HepG2 (cell line): ENCODE data around the gene ALG5. TPM values are rescaled to one million over a fixed set of nuclear protein-coding genes. Genes with fewer than 3 reads are reported as not detected.
A peak's percentile ranks its signal among the peaks of the same experiment; 100 is the strongest.

Experiments
- ATF6 ChIP-seq: sonication (generic); formaldehyde crosslinking; conservative IDR thresholded peaks from 2 replicates; pipeline ENCODE4 v1.4.0; 2020; ENCODE audit warnings: missing genetic modification reagents
- DRAP1 ChIP-seq: IDR thresholded peaks from 2 replicates; pipeline ENCODE4 v1.6.1; 2016; ENCODE audit warnings: missing genetic modification reagents, missing compliant biosample characterization
- GPBP1L1 ChIP-seq: sonication (generic); formaldehyde crosslinking; IDR thresholded peaks from 2 replicates; pipeline ENCODE4 v1.5.0; 2020; ENCODE audit warnings: mild to moderate bottlenecking, missing genetic modification reagents
- HDAC2 ChIP-seq: sonication (generic); formaldehyde crosslinking; IDR thresholded peaks from 2 replicates; pipeline ENCODE4 v1.4.0; 2020; ENCODE audit warnings: missing genetic modification reagents
- HOMEZ ChIP-seq: IDR thresholded peaks from 2 replicates; pipeline ENCODE4 v1.6.1; 2016; ENCODE audit warnings: low read depth
- KDM3A ChIP-seq: IDR thresholded peaks from 2 replicates; pipeline ENCODE4 v1.6.1; 2018; ENCODE audit warnings: low read depth, missing compliant biosample characterization
- MATR3 ChIP-seq: sonication (generic); formaldehyde crosslinking; IDR thresholded peaks from 2 replicates; pipeline ENCODE4 v1.4.0; 2020; ENCODE audit warnings: missing genetic modification reagents
- MLX ChIP-seq: IDR thresholded peaks from 2 replicates; pipeline ENCODE4 v1.6.1; 2016
- MTERF4 ChIP-seq: sonication (generic); formaldehyde crosslinking; IDR thresholded peaks from 2 replicates; pipeline ENCODE4 v1.8.0; 2023; ENCODE audit warnings: mild to moderate bottlenecking, missing genetic modification reagents
- NBN ChIP-seq: fragments of 450-650 bp; conservative IDR thresholded peaks from 2 replicates; pipeline ENCODE4 v1.6.1; 2017
- NFATC3 ChIP-seq: sonication (generic); formaldehyde crosslinking; IDR thresholded peaks from 2 replicates; pipeline ENCODE4 v1.5.1; 2020; ENCODE audit warnings: mild to moderate bottlenecking, missing genetic modification reagents
- RELA ChIP-seq: sonication (generic); formaldehyde crosslinking; IDR thresholded peaks from 2 replicates; pipeline ENCODE4 v1.4.0; 2020; ENCODE audit warnings: missing genetic modification reagents
- SRF ChIP-seq: IDR thresholded peaks from 2 replicates; pipeline ENCODE4 v1.6.1; 2011; ENCODE audit warnings: mild to moderate bottlenecking, low read depth, low read length, moderate library complexity
- ZMAT3 ChIP-seq: sonication (generic); formaldehyde crosslinking; conservative IDR thresholded peaks from 2 replicates; pipeline ENCODE4 v1.7.0; 2021; ENCODE audit warnings: missing genetic modification reagents
- ZNF121 ChIP-seq: sonication (generic); formaldehyde crosslinking; IDR thresholded peaks from 2 replicates; pipeline ENCODE4 v1.5.0; 2020; ENCODE audit warnings: mild to moderate bottlenecking, missing genetic modification reagents
- ZNF275 ChIP-seq: sonication (generic); formaldehyde crosslinking; IDR thresholded peaks from 2 replicates; pipeline ENCODE4 v1.8.0; 2022; ENCODE audit warnings: missing genetic modification reagents, mild to moderate bottlenecking, inconsistent platforms, borderline replicate concordance
- ZNF317 ChIP-seq: sonication (generic); formaldehyde crosslinking; IDR thresholded peaks from 2 replicates; pipeline ENCODE4 v1.5.0; 2020; ENCODE audit warnings: mild to moderate bottlenecking, missing genetic modification reagents
- ZNF329 ChIP-seq: sonication (generic); formaldehyde crosslinking; IDR thresholded peaks from 2 replicates; pipeline ENCODE4 v1.9.0; 2021; ENCODE audit warnings: low read depth, mild to moderate bottlenecking, missing genetic modification reagents
- ZNF512 ChIP-seq: sonication (generic); formaldehyde crosslinking; IDR thresholded peaks from 2 replicates; pipeline ENCODE4 v1.4.0; 2020; ENCODE audit warnings: mild to moderate bottlenecking, missing genetic modification reagents
- ZNF749 ChIP-seq: sonication (generic); formaldehyde crosslinking; IDR thresholded peaks from 2 replicates; pipeline ENCODE4 v1.8.0; 2022; ENCODE audit warnings: mild to moderate bottlenecking, missing genetic modification reagents, moderate library complexity, borderline replicate concordance
- polyA plus RNA-seq, 8 experiments: library from polyadenylated mRNA; depleted of rRNA in 3 of 8; stranded (reverse) in 7 of 8; unstranded in 1 of 8; fragments of >200 nt; fragmentation: Illumina TruSeq in 4 of 8; extraction: Trizol in 4 of 8; gene quantifications; 2 replicates each; pipeline versions ENCODE4 v1.2.1 to v1.2.3, GENCODE V29; 2011 to 2016; ENCODE audit warnings: low read depth in 4 of 8, missing spikeins in 1 of 8, mixed read lengths in 1 of 8; ENCODE audit not compliant: insufficient read depth in 1 of 8
- total RNA-seq, 5 experiments: library from RNA; depleted of rRNA; stranded (reverse); fragments of >200 nt; fragmentation: Illumina TruSeq; extraction: Trizol; gene quantifications; 2 replicates each; pipeline ENCODE4 v1.2.3, GENCODE V29; 2016; ENCODE audit warnings: low read depth in 1 of 5

Gene ALG5
- total and polyA plus RNA-seq, 2 of the 13 experiments (the other 11 are each of a cell fraction or from before 2014, with no cell fraction given): 27.8 to 51.1 TPM

- no peak for TF ChIP-seq GPBP1L1 (CRISPR knock-in tag)
- TF ChIP-seq KDM3A: peak; percentile 30; the same call in 1 of the 2 replicates
- TF ChIP-seq MLX: no peak
- no peak for TF ChIP-seq NFATC3 (CRISPR knock-in tag)
- TF ChIP-seq ZNF317 (CRISPR knock-in tag): no peak; the same call in 1 of the 2 replicates
- TF ChIP-seq NBN: no peak
- TF ChIP-seq HDAC2 (CRISPR knock-in tag): no peak
- no peak for TF ChIP-seq MTERF4 (CRISPR knock-in tag)
- TF ChIP-seq HOMEZ (CRISPR knock-in tag): no peak
- TF ChIP-seq ZMAT3 (CRISPR knock-in tag): 0 out of 2 replicates have a peak, but pooled peaks have one; percentile 33
- TF ChIP-seq SRF: no peak
- peak; percentile 45; the same call in 1 of the 2 replicates for TF ChIP-seq ZNF749 (CRISPR knock-in tag)
- TF ChIP-seq ZNF512 (CRISPR knock-in tag): no peak
- peak; percentile 51; the same call in 1 of the 2 replicates for TF ChIP-seq ATF6 (CRISPR knock-in tag)
- TF ChIP-seq MATR3 (CRISPR knock-in tag): no peak
- peak; percentile 41; the same call in 1 of the 2 replicates for TF ChIP-seq DRAP1 (CRISPR knock-in tag)
- 0 out of 2 replicates have a peak, but pooled peaks have one; percentile 26 for TF ChIP-seq ZNF275 (CRISPR knock-in tag)
- TF ChIP-seq ZNF121 (CRISPR knock-in tag): no peak
- no peak for TF ChIP-seq RELA (CRISPR knock-in tag)
- TF ChIP-seq ZNF329 (CRISPR knock-in tag): peak; percentile 69; the same call in 1 of the 2 replicates
Observed at GRCh38 chr13:36999054-36999714, at the start of gene ALG5 (continued).
